C1 segment of cervical spinal cord (tissue), 14 donors: ENCODE measurements around the gene KITLG.
"Not testable (repeated sequence)": the region's sequence is repeated elsewhere in the genome, so short reads cannot be mapped to it uniquely, and the experiment has no call there.

Experiments
- DNase-seq, 14 donors: peaks; one replicate each; lab custom pipeline; 2025; lab: John Stamatoyannopoulos, UW

KITLG gene

DNA sequence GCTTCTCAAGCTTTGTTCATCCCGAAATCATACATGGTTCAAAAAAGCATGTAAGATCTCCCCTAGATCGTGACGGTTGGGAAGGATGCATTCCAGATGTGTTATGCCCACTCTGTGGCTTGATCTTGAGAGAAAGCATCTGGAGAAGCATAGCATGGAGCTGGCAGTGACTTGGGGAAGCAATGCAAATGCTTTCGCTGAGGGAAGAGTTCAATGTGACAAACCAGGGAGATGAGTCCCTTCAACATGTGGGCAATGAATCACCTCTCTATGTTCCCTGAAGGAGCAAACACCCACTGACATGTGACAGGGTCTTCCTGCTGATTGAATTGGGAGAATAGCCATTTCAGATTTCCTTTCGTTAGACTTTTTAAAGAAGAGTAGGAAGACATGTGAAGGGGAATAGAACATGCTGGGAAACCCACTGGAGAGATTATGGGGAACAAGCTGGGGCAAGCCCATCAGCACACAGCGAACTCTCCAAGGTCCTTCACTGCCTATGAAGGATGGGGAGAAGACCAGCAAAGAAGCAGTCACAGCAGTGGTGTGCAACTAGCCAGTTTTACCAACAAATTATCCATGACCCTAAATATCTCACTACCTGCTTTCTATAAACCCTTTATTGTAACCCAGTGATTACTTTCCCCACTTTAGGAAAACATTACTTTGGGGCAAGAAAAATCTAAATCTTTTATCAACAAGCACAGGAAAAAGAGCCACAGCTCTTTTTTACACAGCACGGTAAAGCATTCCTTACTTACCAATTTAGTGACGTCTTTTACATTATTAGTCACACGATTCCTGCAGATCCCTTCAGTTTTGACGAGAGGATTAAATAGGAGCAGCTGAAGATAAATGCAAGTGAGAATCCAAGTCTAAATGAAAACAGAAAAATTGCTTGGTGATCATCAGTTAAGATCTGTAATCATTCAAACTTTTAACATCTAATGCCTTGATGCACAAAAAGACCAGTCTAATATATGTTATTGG is 35.0 kb downstream of the KITLG start:
- DNase-seq: no peak

DNA sequence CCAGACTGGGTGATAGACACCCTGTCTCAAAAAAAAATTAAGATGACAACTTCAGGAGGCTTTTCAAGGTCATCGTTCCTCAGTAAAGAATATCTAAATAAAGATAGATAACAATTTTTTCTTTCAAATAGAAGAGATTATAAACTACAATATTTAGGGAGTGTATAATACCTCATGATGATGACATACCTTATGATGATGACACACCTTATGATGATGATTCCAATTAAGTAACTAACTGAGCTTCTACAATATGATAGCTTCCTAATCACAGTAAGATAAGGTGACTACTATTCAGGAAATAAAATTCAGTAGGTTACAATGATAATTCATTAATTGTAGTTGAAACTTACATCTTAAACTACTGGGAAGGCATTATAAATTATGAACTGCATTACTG is 40.4 kb downstream of the KITLG start:
- no peak for DNase-seq

DNA sequence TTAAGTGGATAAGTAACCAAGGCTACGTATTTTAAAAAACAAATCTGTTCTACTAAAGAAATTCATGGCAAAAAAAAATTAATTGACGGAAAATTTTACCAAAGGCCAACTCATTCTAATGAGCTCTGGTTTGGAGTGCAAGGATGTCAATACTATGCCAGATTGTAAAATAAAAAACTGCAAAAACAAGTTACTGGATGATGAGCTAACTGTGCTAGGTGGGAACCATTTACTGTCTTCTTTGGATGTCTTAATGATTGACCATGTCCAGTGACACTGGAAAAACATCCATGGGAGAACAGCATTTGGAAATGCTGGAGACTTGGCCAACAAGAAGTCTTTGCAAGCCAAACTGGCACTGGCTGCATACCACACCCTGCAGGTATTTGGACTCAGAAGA is 41.6 kb downstream of the KITLG start:
- no peak for DNase-seq

DNA sequence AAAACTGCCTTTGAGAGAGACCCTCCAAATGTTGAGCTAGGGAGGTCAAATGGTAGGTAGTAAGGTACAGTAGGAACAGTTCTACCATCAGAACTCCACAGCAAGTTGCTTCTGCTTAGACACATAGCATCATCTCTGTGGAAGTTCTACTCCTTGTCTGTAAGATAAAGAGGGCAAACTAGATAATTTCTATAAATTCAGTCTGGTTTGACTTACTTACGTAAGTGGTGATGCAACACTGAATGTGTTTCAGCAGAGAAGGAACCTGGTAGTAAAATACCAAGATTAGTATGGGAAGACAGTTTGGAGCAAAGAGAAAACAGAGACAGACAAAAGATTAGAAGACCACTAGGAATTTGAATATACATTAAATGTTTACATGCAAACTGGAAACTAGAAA is 42.0 kb downstream of the KITLG start:
- DNase-seq: no peak

DNA sequence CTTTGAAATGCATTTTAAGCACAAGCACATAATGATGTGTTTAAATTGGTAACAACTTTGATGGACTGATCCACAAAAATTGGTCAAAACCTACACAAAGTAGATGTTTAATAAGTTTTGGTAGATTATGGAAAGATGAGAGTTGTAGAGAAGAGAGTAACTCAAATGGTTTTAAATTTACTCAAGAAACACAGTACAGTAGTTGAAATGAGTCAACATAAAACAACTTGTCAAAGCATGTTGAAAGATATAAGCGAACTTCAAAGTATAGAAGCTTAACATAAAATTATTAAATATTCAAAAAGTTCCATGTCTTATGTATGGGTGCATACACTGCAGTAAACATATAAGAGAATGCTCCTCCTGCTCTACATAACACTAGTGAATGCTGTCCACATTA is 49.4 kb downstream of the KITLG start:
- DNase-seq: no peak

GRCh38 chr12:88529531-88530488 is 50.5 kb downstream of the KITLG start:
- no peak for DNase-seq

GRCh38 chr12:88522961-88523360 is 57.3 kb downstream of the KITLG start:
- no peak for DNase-seq

GRCh38 chr12:88520436-88520820 is 59.8 kb downstream of the KITLG start:
- DNase-seq: no peak

- DNase-seq: no peak
These were observed 60.4 kb downstream of the KITLG start for GRCh38 chr12:88519802-88520435.

DNA sequence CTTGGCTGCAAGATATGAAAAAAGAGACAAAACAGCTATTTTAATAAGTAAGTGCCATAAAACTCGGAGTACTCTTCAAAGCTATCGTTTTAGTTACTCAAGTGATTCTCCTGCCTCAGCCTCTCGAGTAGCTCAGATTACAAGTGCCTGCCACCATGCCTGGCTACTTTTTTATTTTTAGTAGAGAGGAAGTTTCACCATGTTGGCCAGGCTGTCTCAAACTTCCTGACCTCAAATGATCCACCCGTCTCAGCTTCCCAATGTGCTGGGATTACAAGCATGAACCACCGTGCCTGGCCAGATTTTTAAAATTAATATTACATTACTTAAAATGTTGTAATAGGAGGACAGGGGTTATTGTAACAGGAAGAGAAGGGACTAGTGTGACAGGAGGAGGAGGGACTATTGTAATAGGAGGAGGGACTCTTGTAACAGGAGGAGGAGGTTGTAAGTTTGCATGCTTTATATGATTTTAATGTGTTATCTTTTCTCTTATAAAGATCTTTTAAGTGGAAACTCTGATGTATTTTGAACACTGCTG is 61.3 kb downstream of the KITLG start:
- DNase-seq: no peak

DNA sequence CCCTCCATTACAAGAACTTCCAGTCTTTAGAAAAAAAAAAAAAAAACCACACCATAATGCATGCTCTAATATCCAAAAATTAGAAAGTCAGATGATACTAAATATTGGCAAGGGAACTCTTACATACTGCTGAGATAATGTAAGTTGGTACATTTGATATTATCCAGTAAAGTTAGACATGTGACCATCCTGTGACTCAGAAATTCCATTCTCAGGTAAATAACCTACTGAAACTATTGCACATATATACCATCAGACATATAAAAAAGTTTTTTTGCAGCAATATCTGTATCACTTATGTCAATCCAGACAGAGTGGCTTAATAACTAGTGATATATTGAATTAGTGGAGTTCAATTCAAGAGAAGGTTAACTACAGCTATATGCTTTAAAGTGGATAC is 63.5 kb downstream of the KITLG start:
- DNase-seq: no peak

- DNase-seq: no peak
These were observed 69.4 kb downstream of the KITLG start for GRCh38 chr12:88510843-88511242.

DNA sequence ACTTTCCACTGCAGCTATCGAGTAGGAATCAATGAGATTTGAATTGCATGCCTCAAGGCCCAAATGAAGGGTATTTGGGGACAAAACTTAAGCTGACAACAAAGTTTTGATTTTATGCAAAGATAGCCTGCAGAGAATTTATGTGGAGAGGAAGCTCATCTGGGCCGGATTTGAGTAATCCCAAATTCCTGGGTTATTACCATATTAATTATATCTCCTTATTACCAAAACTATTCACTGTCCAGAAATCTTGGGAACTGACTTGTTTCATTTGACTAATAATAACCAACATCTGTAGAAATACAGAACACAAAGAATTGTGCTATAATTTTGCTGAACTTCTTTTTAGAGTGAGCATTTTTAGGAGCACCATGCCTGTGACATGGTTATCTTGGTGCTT is 70.4 kb downstream of the KITLG start:
- DNase-seq: no peak

DNA sequence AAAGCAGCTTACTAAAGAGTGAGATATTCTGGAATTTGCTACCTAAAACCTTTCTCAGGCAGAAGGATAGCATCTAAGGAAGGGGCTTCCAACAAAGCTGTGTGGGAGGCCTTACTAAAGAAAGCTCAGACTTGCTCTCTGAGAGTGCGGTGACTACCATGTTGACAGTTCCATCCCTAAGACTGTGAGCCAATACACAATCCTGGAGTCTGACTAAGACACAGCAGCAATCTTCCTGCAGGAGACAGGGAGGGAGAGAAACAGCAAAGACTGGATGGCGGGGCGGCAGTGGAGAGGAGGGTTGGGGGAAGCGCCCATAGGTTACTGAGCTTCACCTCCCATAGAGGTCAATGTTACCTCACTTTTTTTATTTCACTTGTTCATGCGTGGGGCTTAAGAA is 70.9 kb downstream of the KITLG start:
- no peak for DNase-seq

DNA sequence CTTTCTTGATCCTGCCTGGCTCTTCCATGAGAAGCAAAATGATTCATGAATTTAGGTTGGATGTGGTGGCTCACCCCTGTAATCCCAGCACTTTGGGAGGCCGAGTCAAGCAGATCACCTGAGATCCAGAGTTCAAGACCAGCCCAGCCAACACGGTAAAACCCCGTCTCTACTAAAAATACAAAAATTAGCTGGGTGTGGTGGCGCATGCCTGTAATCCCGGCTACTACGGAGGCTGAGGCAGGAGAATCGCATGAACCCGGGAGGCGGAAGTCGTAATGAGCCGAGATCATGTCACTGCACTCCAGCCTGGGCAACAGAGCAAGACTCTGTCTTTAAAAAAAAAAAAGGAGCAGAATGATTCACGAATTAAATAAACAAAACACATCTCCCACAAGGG is 72.4 kb downstream of the KITLG start:
- not testable (repeated sequence) for DNase-seq

GRCh38 chr12:88507270-88507669 is 73.0 kb downstream of the KITLG start:
- no peak for DNase-seq

GRCh38 chr12:88505696-88506095 is 74.6 kb downstream of the KITLG start:
- DNase-seq: no peak

DNA sequence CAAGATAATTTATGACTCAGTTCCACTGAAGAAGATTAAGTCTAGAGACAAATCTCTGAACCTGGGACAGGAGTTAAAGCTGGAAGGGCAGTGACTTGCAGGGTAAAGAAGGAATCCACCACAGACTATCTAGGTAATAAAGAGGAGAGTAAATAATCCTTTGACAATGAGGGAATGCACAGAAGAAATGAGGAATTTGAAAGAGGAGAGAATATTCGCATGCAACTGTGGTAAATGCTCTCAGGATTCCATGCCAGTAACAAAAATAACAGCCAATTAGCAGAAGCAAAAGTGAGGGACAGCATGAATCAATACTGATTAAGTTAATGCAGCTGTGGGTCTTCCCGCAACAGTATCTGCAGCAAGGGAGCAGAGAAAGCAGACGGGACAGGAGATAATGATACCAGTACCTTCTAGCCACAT is 77.0 kb downstream of the KITLG start:
- no peak for DNase-seq

DNA sequence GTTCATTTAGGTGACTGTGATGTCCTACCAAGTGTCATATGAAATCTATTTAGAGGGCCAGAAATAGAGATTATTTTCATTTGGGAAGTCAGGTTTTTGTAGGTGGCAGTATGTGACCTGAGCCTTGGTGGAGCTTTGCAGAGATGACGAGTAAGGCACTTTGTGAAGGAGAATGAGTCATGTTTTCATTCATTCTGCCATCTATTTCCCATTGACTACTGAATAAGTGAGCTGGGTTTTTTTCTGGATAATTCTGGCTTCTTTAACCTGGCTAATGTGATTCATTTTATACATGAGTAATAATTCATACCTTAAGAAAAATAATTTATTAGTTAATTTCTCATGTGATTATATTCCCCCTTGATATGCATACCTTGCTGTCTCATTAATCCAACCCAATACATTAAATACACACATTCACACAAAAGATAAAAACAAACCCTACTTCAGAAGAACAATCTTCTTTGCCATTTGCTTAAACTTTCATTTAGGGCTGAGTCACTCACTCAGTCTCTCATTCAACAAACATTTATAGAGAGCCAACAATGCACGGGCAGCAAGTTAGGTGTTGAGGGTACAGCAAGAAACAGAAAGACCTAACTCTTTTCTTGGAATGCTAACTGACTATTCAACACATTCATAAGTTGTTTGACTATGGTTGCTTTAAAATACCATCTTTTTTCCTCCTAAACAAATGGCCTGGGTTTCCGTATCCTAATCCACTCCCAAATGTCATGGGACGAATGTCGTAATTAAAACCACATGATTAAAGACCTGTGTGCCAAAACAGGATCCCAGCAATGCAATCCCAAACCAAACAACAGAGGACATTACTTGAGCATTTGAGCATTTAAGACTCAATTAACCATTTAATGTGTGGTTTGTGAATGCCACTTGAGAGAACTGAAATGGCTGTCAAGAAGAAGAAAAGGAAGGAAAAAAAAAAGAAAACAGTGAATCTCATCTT is 78.0 kb downstream of the KITLG start:
- DNase-seq: no peak

GRCh38 chr12:88496891-88497371 is 83.3 kb downstream of the KITLG start:
- DNase-seq: no peak
